GM18508 (cell line): ENCODE data around the gene SLC4A4.
"Not testable (repeated sequence)": the region's sequence is repeated elsewhere in the genome, so short reads cannot be mapped to it uniquely, and the experiment has no call there.

Source experiments
- ATAC-seq: cut with Tn5 transposase; IDR thresholded peaks from one replicate; pipeline ENCODE4 v1.9.1; 2021; ENCODE audit warnings: moderate number of reproducible peaks; ENCODE audit not compliant: insufficient read depth, unreplicated experiment

The SLC4A4 gene

GRCh38 chr4:71405791-71406190, 67.0 kb downstream of the SLC4A4 start:
- no peak for ATAC-seq

DNA sequence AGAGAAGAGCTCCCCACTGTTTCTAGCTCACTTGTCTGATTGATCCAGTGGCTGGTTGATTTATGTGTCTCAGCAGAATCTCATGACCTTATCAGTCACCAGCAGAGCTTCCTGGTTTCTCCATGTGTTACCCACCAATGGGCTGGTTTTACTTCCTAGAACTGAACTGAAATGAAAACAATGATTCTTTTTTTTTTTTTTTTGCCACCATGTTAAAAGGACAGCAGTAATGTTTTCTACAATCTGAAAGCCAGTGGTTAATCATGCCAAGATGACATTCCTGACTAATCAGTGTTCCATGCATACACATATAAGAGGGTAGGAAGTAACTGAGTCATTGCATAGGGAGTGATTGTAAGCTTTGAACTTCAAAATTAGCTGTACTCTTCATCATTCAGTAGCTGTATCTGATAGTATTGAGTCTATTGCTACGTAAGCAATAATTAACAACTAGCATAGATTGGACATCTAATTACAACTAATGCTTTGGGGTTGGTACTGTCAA, 67.7 kb downstream of the SLC4A4 start:
- no peak for ATAC-seq

DNA sequence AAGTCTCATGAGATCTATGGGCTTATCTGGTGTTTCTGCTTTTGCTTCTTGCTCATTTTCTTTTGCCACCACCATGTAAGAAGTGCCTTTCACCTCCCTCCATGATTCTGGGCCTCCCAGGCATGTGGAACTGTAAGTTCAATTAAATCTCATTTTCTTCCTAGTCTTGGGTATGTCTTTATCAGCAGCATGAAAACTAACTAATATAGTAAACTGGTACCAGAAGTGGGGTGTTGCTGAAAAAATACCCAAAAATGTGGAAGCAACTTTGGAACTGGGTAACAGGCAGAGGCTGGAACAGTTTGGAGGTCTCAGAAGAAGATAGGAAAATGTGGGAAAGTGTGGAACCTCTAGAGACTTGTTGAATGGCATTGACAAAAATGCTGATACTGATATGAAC, 70.1 kb downstream of the SLC4A4 start:
- not testable (repeated sequence) for ATAC-seq

GRCh38 chr4:71411981-71412380, 73.2 kb downstream of the SLC4A4 start:
- no peak for ATAC-seq

- no peak for ATAC-seq
These were observed 76.7 kb downstream of the SLC4A4 start for GRCh38 chr4:71415491-71415890.

DNA sequence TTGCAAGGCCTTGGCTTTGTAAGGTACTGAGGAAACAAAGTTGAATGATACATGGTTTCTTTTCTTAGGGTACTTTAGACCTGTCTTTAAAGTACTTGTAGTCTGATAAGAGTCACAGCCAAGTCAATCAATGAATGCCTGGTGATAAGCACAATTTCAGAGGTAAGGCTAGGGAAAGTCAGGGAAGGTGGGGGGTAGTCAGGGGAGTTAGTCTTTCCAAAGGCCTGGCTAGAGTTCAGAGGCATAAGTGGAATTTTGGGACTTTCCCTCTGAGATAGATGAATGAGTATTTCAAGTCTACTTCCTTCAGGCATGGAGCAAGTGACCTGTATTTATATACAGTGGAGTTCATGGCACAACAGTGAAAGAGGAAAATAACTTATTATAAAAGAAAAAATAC, 78.3 kb downstream of the SLC4A4 start:
- ATAC-seq, result no peak

- ATAC-seq, result no peak
These were observed 87.7 kb downstream of the SLC4A4 start for GRCh38 chr4:71426381-71427042.

DNA sequence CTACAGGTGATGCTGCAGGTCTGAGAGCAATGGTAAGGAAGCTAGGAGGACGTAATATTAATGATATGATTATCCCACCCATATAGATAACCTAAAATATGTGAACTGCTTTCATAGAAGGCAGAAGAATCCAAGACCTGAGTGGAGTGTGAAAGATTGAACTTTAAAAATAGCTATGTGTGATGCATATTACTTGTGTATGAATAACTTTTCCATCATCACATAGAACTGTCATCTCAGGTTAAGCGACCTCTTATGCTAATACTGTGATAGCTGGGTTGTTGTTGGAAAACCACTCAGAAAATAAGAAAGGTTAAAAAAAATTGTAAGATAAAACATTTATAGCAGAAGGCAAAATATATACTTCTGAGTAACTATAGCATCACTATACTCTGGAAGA, 90.3 kb downstream of the SLC4A4 start:
- no peak for ATAC-seq

GRCh38 chr4:71429962-71430361, 91.1 kb downstream of the SLC4A4 start:
- no peak for ATAC-seq

DNA sequence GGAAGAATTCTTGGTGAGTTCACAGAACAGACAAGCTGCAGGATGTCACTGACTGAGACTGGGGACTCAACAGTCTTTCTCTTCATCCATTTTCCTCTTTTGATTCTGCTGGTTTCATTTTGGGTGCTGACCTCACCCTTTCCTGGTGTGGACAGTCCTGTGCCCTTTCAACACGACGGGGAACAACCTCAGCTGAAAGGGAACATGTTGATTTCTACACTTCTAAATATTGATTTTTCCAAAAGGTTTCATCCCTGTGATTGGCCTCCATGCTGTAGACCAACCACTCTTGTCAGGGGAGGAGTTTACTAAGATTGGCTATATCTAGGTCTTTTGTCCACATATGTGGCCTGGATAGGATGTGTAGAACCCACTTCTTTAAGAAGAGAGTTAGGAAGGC, 91.8 kb downstream of the SLC4A4 start:
- ATAC-seq, result no peak

DNA sequence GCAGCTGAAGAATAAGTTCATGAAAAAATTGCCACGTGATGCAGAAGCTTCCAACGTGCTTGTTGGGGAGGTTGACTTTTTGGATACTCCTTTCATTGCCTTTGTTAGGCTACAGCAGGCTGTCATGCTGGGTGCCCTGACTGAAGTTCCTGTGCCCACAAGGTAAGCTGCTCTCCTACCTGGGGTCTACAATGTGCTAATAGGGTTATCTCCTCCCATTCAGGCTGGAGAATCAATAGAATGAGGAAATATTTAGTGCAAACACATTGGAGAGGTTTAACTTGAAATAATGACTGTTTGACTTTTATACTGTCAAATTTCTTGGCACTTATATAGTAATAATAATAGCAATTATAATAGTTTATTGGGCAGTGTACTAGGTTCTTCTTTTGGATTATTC, 101.8 kb downstream of the SLC4A4 start:
- ATAC-seq, result no peak

DNA sequence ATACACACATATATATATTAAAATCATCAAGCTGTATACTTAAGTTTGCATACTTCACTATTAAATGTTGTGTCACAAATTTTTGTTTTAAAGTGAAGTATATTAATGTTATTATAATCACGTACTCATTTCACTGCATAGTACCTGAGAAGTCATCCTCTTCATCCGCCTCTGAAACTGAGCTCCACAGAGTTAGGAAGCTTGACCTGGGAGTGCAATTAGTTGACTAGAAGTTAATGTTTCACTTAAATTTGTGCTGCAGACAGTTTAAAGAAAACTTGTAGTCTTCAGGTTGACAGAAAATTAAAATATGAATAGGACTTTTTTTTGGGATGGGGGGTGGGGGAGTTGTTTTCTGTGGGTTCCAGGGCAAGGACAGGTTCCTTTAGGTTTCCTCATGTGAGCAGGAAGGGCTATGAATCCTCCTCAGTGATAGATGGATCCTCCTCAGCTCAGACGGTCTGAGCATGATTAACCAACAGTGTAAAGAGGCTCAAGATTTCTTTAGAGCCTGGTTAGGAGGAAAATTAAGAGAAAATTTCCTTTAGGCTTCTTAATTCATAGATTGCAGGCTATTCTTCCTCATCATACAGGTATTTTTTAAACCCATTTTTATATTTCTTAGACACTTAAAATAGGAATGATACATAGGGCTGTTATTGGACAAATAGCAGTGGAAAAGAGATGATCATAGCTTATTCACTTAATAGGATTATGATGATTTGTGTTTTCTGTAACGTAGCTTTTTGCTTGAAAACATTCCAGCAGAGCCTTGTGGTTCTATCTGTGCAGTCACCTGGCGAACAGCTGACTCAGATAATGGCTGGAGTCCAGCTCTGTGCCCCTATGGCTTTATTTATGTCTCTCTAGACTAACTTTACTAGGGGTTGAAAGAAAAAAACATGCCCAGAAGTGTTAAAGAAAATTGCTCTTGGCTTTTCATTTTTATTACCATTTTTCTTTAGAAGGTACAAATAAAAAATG, 102.7 kb downstream of the SLC4A4 start:
- no peak for ATAC-seq

- no peak for ATAC-seq
These were observed 103.5 kb downstream of the SLC4A4 start for GRCh38 chr4:71442336-71442735.

- ATAC-seq, result no peak
These were observed 105.6 kb downstream of the SLC4A4 start for GRCh38 chr4:71444395-71444794.

DNA sequence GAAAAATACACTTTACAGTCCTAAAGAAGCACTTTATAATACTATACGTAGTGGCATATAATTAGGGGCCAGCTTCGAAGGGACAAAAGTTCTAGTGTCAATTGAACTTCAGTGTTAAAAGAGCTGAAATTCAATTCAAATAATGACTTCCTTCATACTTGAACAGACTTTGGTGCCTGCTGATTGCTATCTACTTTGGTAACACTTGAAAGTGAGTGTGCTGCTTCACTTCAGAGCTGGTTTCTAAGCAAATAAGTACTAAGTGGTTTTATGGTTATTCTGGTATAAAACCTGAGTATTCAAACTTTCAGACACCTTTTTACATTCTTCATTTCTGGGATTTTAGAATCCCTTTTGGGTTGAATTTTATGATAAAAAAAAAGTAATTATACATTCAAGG, 107.0 kb downstream of the SLC4A4 start:
- no peak for ATAC-seq

- no peak for ATAC-seq
These were observed 107.8 kb downstream of the SLC4A4 start for GRCh38 chr4:71446479-71447081.

DNA sequence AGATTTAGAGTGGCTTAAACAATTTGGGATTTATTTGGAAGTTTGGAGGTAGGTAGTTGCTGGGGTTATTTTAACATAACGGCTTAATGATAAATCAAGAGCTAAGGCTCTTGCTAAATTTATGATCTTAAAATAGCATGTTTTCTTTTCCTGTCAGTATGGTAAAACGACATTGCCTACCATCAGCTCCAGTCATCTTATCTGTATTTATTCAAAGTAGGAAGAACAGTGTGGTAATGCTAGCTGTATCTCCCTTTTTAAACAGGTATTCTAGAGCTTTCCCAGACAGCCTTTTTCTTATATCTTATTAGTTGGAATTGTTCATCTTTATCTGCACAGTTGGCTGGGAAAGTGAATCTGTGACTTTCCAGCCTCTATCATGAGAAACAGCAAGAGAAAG, 110.2 kb downstream of the SLC4A4 start:
- no peak for ATAC-seq

DNA sequence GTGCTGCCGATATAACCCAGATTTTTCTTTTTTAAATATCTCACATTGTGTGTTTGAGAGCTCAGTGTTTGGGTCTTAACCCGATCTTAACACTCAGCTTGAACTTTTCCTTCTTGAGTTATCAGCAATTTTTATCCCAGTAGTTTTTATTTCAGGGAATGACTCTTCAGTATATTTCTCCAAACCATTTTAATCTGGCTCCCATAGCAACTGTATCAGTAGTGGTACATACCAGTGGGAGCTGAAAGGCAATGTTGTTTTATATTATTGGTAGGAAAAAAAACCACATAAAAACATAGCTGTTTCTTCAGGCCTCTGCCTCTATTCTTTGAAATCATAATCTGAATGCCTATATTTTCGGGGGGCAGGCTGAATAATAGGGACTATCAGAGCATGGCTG, 111.1 kb downstream of the SLC4A4 start:
- ATAC-seq, result no peak

DNA sequence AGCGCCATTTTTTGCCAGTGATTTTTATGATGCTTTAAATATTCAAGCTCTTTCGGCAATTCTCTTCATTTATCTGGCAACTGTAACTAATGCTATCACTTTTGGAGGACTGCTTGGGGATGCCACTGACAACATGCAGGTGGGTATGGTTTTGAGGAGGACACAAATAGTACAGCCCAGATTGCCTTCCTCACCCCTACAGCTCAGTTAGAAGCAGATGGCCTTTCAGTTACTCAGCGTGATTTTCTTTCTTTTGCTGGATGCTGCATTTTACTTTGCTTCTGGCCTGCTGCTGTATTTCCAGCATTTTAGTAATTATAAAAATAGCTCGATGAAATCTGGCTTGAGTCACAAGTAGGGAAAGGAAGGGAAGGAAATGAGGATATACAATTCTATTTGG, 114.7 kb downstream of the SLC4A4 start:
- no peak for ATAC-seq

- ATAC-seq, result no peak
These were observed 118.0 kb downstream of the SLC4A4 start for GRCh38 chr4:71456841-71457240.

GRCh38 chr4:71460371-71460770, 121.6 kb downstream of the SLC4A4 start:
- ATAC-seq, result no peak
